Measurements from ENCODE around the gene GEMIN7. TPM values are rescaled to one million over a fixed set of nuclear protein-coding genes. Genes with fewer than 3 reads are reported as not detected.

The GEMIN7 gene
- total and polyA plus RNA-seq, 4 donors: 10.0 to 25.2 (median 19.4) TPM

- DNase-seq (ENCODE audit: low spot score): no peak
- H3K27ac ChIP-seq (ENCODE audit: low read depth in 1 of 2, low read length in 2 of 2): no peak overlapping the region
- peaks cover 3 to 17% (median 7%) of the 10 kb centered on the region in 4 donors for H3K4me1 ChIP-seq (ENCODE audit: control insufficient read depth in 4 of 4, insufficient read depth in 4 of 4, low read length in 3 of 4)
- H3K9me3 ChIP-seq (ENCODE audit: control insufficient read depth in 4 of 4, low read length in 3 of 4): no peaks in the 10 kb centered on the region
- no peak overlapping the region for H3K9ac ChIP-seq (ENCODE audit: low read depth in 1 of 2, low read length in 2 of 2)
- TF ChIP-seq GABPA (IDR thresholded peaks at IDR 0.05 in 1 of 2, conservative IDR thresholded peaks at IDR 0.05 in 1 of 2) (no peak), HNF4A (conservative IDR thresholded peaks at IDR 0.05) (no peak), RAD21 (IDR thresholded peaks at IDR 0.05) (no peak), REST (IDR thresholded peaks at IDR 0.05) (no peak), MAX (IDR thresholded peaks at IDR 0.05) (no peak), TAF1 (conservative IDR thresholded peaks at IDR 0.05) (no peak), FOXA2 (IDR thresholded peaks at IDR 0.05) (no peak), NR2F2 (IDR thresholded peaks at IDR 0.05) (no peak), CTCF (IDR thresholded peaks at IDR 0.05; ENCODE audit: low read depth, low read length, missing input control) (no peak)
- H3K4me3 ChIP-seq (ENCODE audit: low read depth in 1 of 3, low read length in 3 of 3): no peak overlapping the region
- 40% methylated on average over 9 of the region's 9 CpGs for whole genome bisulfite sequencing
- no peaks in the 10 kb centered on the region for H3K27me3 ChIP-seq (ENCODE audit: control insufficient read depth in 4 of 4, insufficient read depth in 4 of 4, low read length in 3 of 4)
- no peaks in the 10 kb centered on the region for H3K36me3 ChIP-seq (ENCODE audit: control insufficient read depth in 4 of 4, insufficient read depth in 3 of 4, low read depth in 1 of 4, low read length in 3 of 4)
Measured at GRCh38 chr19:45113628-45114027, 34.6 kb downstream of the GEMIN7 start.

- 90% methylated on average over 4 of the region's 4 CpGs for WGBS
- DNase-seq (ENCODE audit: low spot score): no peak
- H3K9me3 ChIP-seq (ENCODE audit: control insufficient read depth in 4 of 4, low read length in 3 of 4): no peaks in the 10 kb centered on the region
- no peaks in the 10 kb centered on the region for H3K27me3 ChIP-seq (ENCODE audit: control insufficient read depth in 4 of 4, insufficient read depth in 4 of 4, low read length in 3 of 4)
- no peaks in the 10 kb centered on the region for H3K36me3 ChIP-seq (ENCODE audit: control insufficient read depth in 4 of 4, insufficient read depth in 3 of 4, low read depth in 1 of 4, low read length in 3 of 4)
- H3K4me3 ChIP-seq (ENCODE audit: low read depth in 1 of 3, low read length in 3 of 3): no peak overlapping the region
- H3K9ac ChIP-seq (ENCODE audit: low read depth in 1 of 2, low read length in 2 of 2): no peak overlapping the region
- TF ChIP-seq CTCF (IDR thresholded peaks at IDR 0.05; ENCODE audit: low read depth, low read length, missing input control) (no peak), JUND (IDR thresholded peaks at IDR 0.05) (no peak), SP1 (IDR thresholded peaks at IDR 0.05) (no peak), ATF3 (IDR thresholded peaks at IDR 0.05) (no peak), RAD21 (IDR thresholded peaks at IDR 0.05) (no peak), REST (IDR thresholded peaks at IDR 0.05) (no peak), MAX (IDR thresholded peaks at IDR 0.05) (no peak), HNF4A (conservative IDR thresholded peaks at IDR 0.05) (no peak), RXRA (IDR thresholded peaks at IDR 0.05) (no peak), NR2F2 (IDR thresholded peaks at IDR 0.05) (no peak), EGR1 (IDR thresholded peaks at IDR 0.05; ENCODE audit: low read depth in 2 of 2) (no peak), ZBTB33 (IDR thresholded peaks at IDR 0.05) (no peak)
- H3K4me1 ChIP-seq (ENCODE audit: control insufficient read depth in 4 of 4, insufficient read depth in 4 of 4, low read length in 3 of 4): peaks cover 3 to 17% (median 7%) of the 10 kb centered on the region in 4 donors
- no peak overlapping the region for H3K27ac ChIP-seq (ENCODE audit: low read depth in 1 of 2, low read length in 2 of 2)
Measured at GRCh38 chr19:45114116-45114515, 35.1 kb downstream of the GEMIN7 start.
